Left cardiac atrium (tissue), 4 donors: ENCODE data around the gene RPL18. TPM values are rescaled to one million over a fixed set of nuclear protein-coding genes. Genes with fewer than 3 reads are reported as not detected.
A peak's percentile ranks its signal among the peaks of the same experiment; 100 is the strongest.

Experiments used
- ATAC-seq, 2 donors: fragments of 200-7000 bp; cut with Tn5 transposase; one replicate each; pipeline ENCODE4 v1.9.1; 2020; ENCODE audit warnings: mild to moderate bottlenecking in 2 of 2, moderate library complexity in 2 of 2
- DNase-seq: peaks from one replicate; pipeline ENCODE4 v3.0.0-alpha.2; 2020
- intact Hi-C, 2 donors: fragments of 100-400 bp; cut with DNase I; formaldehyde crosslinking; loops; one replicate each; pipeline versions ENCODE4 v1.14.1 to v1.15.1; 2022 to 2023
- total RNA-seq, 2 donors: library from RNA; stranded (reverse); fragmentation: NEBNext Ultra II Directional; extraction: Animal tissue kit (Norgen Biotek cat#: 25700); gene quantifications; one replicate each; pipeline ENCODE4 v1.2.1, GENCODE V29; 2021
- donor health status: DM: no; HTN: yes; CAD: no.
- donor health status: DM: no; HTN: yes; CAD: no; lungs with severe emphysema.
- donor health status: DM: yes; HTN: yes; CAD: no.
- donor health status: Dilated cardiomyopathy.

RPL18 gene
- total RNA-seq, 2 donors from 2014 or later, result 674 to 678 TPM

DNA sequence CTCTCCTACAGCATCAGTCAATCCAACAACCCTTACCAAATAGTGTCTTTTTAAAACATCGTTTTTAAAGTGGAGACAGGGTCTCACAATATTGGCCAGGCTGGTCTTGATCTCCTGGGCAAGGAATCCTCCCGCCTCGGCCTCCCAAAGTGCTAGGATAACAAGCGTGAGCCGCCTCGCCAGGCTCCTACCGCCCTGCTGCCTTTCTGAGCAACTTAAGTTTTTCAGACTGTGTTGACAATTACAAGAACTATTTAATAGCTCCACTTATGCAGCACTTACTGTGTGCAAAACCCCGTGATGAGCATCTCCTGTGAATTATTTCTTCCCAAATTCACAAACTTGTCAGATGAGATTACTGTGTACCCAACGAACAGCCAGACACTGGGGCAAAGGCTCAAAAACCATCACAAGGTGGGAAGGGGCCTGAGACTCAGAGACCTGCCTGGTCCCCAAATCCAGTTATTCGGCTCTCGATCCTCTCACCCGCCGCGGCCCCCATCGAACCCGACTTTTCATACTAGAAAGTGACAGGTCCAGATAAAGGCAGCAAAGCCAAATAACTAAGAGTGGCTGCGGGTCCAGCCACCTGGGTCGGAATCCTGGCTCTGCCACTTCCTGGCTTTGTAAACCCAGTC lies 581 bp downstream of the RPL18 start:
- intact Hi-C loops, result no loop called here
- no peak for DNase-seq
- ATAC-seq, result no peak

DNA sequence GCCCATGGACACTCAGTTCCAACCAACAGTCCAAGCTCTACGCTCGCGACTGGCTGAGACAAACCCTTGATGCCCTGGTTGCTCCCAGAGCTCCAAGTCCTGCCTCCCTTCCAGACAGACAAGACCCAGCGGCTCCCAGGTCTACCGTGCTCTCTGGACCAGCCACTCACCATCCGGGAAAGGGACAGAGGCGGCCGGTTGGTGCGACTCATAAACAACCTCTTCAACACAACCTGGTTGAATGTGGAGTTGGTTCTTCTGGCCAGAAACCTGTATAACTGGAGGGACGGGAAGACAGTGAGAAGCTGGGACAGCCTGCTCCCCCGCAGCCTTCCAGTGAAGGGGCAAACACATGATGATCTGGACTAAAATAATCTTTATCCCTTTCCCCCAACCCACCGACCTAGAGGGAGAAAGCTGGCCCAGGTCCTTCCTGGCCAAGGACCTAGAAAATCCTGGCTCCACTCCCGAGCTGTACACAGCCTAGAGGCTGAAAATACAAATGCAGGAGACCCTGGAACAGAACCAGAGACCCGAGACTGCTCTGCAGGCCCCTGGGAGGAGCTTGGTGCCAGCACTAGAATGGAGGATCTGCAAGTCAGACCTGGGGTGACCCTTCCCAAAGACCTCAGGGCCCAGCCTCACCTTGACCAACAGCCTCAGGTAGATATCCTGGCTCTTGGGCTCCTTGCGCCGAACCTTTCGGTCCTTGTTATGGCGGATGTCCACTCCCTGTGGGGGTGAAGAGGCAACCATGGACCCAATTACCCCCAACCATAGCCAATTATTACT lies 1.6 kb downstream of the RPL18 start:
- DNase-seq, result no peak
- intact Hi-C loops, result no loop called here
- no peak for ATAC-seq

DNA sequence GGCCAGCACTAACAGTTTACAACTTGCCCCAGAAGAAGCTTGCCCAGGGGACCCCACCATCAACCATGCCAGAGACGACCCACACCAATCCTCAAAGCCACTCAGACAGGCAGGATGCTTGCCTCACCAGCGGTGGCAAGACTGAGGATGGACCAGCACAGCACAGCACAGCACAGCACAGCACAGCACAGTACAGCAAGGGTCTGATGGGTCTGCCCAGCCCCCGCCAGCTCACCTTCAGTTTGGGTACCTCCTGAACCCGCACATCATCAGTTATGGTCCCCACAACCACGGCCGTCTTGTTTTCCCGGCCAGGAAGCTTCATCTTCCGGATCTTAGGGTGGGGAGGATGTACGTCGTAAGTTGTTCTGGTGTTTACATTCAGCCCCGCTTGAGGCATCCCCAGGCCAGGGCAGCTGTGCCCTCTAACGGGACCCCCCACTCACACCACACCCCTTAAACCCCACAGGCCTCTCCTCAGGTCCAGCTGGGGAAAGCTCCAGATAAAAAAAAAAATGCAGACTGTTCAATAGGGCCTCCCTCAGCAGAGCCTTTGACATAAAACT lies 2.4 kb downstream of the RPL18 start:
- intact Hi-C loops, result no loop called here
- DNase-seq (no peak), ATAC-seq (no peak)

DNA sequence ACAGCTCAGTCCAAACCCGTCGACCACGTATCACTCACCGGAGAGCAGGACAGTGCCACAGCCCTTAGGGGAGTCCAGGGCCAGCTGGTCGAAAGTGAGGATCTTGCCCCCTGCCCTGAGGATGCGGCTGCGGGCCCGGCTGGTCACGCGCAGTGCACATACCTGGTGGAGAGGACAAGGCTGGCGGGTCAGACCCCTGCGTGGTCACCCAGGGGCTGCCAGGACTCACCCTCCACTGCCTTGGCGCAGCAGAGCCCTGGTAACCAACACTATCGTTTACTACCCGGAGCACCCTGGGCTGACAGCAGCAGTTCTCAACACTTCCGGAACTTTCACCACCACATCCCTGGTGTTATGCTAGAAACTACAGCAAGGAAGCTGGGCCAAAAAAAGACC lies 2.9 kb downstream of the RPL18 start:
- intact Hi-C loops, result no loop called here
- DNase-seq (no peak), ATAC-seq (no peak)

DNA sequence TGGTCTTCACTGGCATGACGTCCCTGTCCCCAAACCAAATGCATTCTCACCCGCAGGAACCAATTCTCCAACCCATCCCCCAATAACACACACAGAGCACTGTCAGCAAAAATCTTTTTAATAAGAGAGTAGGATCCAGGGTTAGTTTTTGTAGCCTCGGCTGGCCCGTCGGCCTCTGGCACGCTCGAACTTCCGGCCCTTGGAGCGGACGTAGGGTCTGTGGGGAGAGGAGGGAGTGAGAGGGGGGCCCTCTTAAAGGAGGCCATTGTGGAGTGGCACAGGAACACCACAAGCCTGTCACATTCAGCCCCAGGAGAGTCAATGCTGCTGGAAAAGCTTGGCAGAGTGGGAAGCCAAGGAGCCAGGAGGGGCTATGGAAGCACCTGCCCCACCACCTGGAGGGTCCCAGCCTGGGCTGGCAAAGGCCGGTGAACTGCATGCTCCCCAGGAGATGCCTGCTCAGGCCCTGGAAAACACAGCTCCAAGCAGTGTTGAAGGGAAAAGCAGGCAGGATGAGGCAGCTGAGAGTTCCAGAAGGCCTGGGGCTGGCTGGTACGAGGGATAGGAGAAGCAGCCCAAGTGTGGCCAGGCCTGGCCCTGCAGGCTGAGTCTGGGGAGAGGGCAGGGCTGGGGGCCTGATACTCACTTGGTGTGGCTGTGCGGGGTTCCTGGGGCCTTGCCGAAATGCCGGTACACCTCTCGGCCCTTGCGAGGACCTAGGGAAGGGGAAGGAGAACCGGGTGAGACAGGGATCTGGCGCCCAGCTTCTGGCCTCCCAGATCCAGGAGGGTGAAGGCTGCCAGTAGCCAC lies 3.5 kb downstream of the RPL18 start:
- intact Hi-C loops, result no loop called here
- no peak for DNase-seq
- no peak for ATAC-seq

DNA sequence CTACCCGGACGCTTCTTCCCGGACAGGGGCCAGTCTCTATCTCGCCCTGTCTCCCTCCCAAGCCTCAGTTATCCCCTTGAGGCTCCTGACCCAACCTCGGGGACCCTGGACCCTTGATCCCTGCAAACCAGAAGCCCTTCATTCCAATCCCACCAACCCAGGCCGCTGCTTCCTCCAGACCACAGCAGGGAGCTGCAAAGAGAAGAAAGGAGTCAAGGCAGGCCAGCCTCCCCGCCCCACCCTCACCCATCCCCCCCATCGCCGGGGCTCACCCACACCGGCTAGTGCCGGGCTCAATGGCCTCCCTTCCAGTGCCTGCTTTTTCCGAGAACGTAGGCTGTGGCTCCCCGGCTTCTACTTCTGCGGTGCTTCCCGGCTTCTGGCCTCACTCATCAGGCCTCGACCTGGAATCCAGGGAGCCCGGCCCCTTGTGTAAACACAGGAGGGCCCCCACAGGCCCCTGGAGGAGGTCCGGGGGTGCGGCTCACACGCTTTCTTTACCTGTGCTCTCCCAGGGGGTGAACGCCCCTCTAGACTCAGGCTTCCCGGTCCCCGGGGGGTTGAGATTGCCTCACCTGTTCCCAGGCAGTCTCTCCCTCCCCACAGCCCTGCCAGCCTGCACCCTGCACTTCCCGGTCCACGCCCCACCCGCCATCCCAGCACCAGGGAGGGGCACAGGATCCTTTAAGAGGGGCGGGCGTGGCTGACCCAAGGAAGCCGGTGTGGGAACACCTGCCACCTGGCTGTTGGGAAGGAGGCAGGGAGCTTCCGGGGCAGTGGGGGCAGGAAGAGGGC lies 4.3 kb downstream of the RPL18 start, which contains the start of gene FAM83E:
Gene FAM83E (minus strand): TSS at position 641 of the 795 bp plus-strand sequence. CDS start 1,704 bp downstream, outside the sequence.
- no peak for DNase-seq
- no peak for ATAC-seq
- intact Hi-C loops, result no loop called here

DNA sequence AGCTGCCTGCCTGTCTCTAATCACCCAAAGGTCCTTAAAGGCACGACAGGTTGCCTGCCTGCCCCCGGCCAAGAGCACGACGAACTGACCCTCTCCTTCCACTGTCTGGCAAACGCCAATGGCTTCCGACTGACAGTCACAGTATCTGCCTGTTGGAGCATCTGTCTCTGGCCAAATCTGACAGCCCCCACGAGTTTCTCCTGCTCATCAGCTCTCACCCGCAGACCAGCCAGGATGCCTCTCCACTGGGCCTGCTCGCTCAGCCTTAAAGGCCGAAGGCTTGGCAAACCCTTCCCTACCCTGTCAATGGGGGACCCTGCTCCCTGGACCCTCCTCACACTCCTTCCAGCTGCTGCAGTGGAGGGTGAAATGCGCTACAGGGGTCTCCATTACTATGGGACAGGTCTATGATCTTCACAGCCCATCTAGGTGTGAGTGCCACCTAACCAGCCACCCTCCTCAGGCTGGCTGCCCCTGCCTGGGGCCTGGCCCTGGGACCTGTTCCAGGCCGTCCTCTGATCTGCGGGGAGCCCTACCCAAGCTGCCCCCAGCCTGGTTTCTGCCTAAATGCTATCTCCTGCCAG lies 5.0 kb downstream of the RPL18 start:
- DNase-seq (no peak), ATAC-seq (peak in 1 of 2 donors; percentile 31)
- intact Hi-C loops, result no loop called here

DNA sequence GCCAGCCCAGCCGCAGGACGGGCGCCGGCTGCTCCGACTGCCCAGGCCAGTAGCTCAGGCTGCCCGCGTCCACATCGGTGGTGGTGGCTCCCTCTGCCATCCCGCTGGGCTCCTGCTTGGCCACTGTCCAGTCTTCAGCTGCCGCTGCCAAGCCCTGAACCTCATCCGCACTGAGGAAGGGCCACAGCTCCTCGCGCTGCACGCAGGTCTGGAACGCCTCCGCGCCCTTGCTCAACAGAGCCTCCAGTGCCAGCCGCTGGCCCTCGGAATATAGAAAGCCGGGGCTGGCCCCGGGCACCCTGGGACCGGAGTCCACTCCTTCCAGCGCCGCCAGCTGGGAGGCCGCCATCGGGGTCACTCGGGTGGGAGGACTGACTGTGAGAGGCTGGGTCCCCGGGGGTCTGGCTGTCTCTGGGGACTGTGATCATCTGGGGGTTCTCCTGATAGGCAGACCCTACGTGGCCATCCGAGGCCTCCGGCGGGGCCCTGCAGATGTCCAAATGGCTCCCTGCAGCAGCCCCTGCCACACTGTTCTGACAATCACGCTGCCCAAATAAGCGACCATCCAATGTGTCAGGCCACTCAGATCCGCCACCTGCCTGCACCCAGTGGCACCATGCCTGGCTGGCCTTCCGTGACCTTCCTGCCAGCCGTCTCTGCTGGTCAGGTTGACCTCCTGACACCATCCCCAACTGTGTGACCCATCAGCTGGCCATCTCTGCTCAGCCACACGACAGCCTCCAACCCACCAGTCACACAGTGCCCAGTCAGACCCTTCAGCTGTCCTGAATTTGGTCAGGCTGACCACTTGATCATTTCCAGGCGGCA lies 5.7 kb downstream of the RPL18 start:
- ATAC-seq, result peak; percentile 6 to 17
- intact Hi-C loops, result no loop called here
- DNase-seq, result no peak

DNA sequence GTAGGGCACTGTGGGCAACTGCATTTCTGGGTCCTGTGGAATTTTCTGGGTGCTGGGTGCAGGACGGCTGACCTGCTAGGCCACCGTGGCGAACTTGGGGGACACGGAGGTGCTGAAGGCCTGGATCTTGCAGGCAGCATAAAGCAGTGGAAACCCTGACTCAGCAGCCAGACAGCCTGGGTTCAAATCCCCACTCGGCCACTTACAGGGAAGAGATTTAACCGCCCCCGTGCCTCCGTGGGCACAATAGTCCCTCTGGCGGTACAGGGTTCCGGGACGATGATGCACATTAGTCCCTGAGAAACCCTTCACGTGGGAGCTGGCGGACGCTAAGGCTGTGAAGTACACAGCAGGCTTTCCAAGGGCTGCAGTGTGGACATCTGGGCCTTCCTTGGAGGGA lies 7.1 kb downstream of the RPL18 start:
- ATAC-seq, result no peak
- intact Hi-C loops, result no loop called here
- no peak for DNase-seq

DNA sequence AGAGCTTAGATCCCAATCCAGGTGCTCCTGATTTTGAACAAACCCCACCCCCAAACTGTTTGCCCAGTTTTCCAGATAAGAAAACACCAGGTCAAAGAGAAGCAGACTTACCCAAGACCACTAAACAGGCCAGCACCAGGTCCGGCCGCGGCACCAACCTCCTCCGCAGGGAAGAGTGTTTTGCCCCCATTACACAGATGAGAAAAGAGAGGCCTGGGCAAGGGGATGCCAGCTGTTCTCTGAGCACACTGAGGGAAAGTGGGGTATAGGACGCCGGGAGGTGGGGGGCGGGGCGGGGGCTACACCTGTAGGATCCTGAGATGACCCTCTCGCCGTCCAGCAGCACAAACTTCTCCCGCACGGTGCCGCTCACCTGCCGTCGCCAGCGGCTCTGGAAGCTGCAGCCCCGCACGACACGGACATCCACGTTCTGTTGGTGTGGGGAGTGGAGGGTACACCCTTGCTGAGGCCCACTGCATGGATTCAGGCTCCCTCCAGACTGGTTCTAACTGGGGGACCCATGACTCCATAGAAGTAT lies 9.3 kb downstream of the RPL18 start:
- no peak for DNase-seq
- intact Hi-C loops, result no loop called here
- ATAC-seq, result no peak

DNA sequence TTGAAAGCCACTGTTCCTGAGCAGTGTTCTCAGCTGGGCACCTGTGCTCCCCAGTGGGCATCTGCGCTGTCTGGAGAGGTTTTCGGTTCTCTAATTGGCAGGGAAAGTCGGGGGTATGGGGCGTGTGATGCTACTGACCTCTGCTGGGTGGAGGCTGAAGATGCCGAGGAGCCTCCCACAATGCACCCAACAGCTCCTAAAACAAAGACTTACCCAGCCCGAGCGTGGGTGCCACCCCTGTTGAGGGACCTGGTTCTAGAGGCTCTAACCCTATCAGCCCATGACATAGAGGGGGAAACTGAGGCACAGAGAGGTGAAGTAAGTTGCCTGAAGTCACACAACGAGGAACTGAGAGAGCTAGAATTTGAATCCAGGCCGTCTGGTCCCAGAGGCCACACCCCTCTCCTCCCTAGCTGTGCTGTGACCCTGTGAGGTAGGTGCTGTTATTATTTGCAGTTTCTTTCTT lies 10.1 kb downstream of the RPL18 start:
- DNase-seq, result no peak
- ATAC-seq, result peak in 1 of 2 donors; percentile 40
- intact Hi-C loops, result no loop called here

DNA sequence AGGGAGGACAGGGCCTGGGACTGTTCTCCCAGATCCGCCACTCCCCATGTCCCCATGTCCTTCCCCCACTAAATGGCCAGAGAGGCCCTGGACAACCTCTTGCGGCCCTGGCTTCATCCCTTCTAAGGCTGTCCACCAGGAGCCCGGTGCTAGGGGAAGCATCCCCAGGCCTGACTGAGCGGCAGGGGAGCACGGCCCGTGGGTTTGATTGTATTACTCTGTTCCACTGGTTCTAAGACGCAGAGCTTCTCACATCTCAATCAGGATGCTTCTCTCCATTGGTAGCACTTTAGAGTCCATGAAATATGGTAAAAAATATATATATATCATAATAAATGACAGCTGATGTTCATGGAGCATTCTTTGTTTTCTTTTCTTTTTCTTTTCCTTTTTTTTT lies 11.6 kb downstream of the RPL18 start:
- no peak for ATAC-seq
- no peak for DNase-seq

DNA sequence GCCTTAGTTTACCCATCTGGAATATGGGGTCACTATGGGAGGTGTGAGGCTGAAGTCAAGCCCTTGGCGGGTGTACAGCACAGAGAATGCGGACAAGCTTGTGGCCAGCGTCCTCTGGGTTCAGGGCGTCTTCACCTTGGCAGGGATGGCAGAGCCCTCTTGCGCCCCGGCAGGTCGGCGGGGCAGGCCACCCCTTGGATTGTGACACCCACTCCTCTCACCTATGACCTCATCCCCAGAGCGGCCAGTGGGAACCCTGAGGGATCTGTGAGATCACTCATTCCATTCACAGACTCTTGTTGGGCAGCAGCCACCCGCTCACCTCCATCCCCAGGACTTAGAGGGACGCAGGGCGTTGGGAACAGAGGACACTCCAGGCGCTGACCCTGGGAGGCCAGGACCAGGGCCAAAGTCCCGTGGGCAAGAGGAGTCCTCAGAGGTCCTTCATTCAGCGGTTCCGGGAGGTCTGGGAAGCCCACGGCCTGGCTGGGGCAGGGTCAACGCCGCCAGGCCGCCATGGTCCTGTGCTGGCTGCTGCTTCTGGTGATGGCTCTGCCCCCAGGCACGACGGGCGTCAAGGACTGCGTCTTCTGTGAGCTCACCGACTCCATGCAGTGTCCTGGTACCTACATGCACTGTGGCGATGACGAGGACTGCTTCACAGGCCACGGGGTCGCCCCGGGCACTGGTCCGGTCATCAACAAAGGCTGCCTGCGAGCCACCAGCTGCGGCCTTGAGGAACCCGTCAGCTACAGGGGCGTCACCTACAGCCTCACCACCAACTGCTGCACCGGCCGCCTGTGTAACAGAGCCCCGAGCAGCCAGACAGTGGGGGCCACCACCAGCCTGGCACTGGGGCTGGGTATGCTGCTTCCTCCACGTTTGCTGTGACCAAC lies 12.3 kb downstream of the RPL18 start, which contains the start of gene SPACA4:
Gene SPACA4 (plus strand): TSS at position 280 of the 896 bp plus-strand sequence. CDS start 237 bp downstream, at position 517.
- DNase-seq (no peak), ATAC-seq (no peak)
- intact Hi-C loops, result no loop called here

More for the DNA sequence above, 11.6 kb downstream of the RPL18 start:
- intact Hi-C loops, result no loop called here

DNA sequence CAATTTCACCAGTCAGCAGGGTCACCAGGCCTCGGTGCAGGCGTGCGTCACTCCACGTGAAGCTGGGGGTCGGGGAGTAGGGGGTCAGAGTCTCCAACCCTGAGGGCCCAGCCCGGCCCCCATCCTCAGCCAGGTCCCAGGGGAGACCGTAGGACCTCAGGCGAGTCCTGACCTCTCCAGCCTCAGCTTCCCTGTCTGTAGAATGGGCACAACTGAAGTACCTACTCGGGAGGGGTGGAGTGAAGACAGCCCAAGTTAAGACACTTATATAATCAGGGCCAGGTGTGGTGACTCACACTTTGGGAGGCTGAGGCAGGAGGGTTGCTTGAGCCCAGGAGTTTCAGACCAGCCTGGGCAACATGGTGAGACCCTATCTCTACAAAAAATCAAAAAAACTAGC lies 15.1 kb downstream of the RPL18 start:
- DNase-seq (no peak), ATAC-seq (no peak)
- intact Hi-C loops, result no loop called here

DNA sequence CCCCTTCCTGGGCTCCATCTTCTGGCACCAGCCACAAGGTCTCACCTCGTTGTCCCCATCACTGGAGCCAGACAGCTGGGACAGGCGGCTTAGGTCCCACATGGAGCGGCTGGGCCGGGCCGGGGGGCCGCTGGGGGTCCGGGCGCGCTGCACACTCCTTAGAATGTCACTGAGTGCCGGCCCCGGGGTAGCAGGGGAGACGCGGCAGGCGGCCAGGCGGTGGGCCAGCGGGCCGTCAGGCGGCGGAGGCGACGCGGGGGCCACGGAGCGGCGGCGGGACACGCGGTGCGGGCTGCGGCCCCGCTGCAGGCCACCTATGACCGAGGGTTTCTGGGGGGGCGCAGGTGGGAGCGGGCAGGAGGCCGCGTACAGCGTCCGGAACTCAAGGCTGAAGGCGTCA lies 15.5 kb downstream of the RPL18 start:
- ATAC-seq (no peak), DNase-seq (no peak)
- intact Hi-C loops, result no loop called here

DNA sequence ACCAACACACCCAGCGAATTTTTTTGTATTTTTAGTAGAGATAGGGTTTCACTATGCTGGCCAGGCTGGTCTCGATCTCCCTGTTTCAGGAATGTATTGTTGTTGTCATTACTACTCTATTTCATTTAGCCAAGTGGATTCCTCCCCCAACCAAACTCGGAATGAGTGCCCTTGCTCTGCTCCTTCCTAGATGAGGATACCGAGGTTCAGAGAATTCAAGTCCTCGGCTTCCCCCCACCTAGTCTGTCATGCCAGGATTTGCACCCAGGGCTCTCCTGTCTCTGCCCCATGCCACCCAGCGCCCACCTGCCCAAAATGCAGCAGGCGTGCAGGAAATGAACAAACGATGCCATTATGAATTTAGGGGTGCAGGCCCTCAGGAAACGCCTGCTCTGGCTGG lies 16.0 kb downstream of the RPL18 start:
- intact Hi-C loops, result no loop called here
- no peak for DNase-seq
- ATAC-seq, result no peak
